Sigmoid colon (tissue), 7 donors: ENCODE results near the gene DYNC2I2. TPM values are rescaled to one million over a fixed set of nuclear protein-coding genes. Genes with fewer than 3 reads are reported as not detected.
A peak's percentile ranks its signal among the peaks of the same experiment; 100 is the strongest.

Source experiments
- DNase-seq: peaks from one replicate; pipeline ENCODE4 v3.0.0-alpha.2; 2019
- H3K27ac ChIP-seq, 4 donors: fragments of 200-600 bp; sonication (generic); one replicate each; pipeline ENCODE4 v1.5.1; 2016 to 2019; ENCODE audit warnings: mild to moderate bottlenecking in 1 of 4
- H3K27me3 ChIP-seq, 3 donors: fragments of 200-600 bp; sonication (generic); one replicate each; pipeline ENCODE4 v1.5.1; 2019; ENCODE audit warnings: mild to moderate bottlenecking in 1 of 3
- H3K36me3 ChIP-seq, 4 donors: fragments of 200-600 bp; sonication (generic); one replicate each; pipeline ENCODE4 v1.5.1; 2016 to 2019
- H3K4me1 ChIP-seq, 4 donors: fragments of 200-600 bp; sonication (generic); one replicate each; pipeline ENCODE4 v1.5.1; 2017 to 2019
- H3K4me3 ChIP-seq, 4 donors: fragments of 200-600 bp; sonication (generic); one replicate each; pipeline ENCODE4 v1.5.1; 2017 to 2019; ENCODE audit warnings: mild to moderate bottlenecking in 2 of 4, moderate library complexity in 1 of 4
- H3K9me3 ChIP-seq, 4 donors: fragments of 200-600 bp in 3 of 4; sonication (generic) in 3 of 4; one replicate each; pipeline versions ENCODE4 v1.5.1 to v1.6.1; 2013 to 2019
- CTCF ChIP-seq, 4 experiments: fragments of 450-650 bp in 3 of 4; fragments of 200-600 bp in 1 of 4; IDR thresholded peaks; one replicate each; pipeline ENCODE4 v1.5.1; 2016 to 2019; ENCODE audit warnings: antibody characterized with exemption in 4 of 4, mild to moderate bottlenecking in 3 of 4, moderate library complexity in 2 of 4
- EP300 ChIP-seq, 4 donors: sonication (generic); formaldehyde crosslinking; IDR thresholded peaks; one replicate each; pipeline ENCODE4 v1.6.1; 2017; ENCODE audit warnings: antibody characterized with exemption in 4 of 4
- POLR2A ChIP-seq, 2 donors: fragments of 450-650 bp; IDR thresholded peaks; one replicate each; pipeline ENCODE4 v1.6.1; 2016; ENCODE audit warnings: antibody characterized with exemption in 2 of 2, mild to moderate bottlenecking in 2 of 2, moderate library complexity in 2 of 2
- POLR2AphosphoS5 ChIP-seq, 4 donors: sonication (generic); formaldehyde crosslinking; IDR thresholded peaks; one replicate each; pipeline ENCODE4 v1.6.1; 2017; ENCODE audit warnings: antibody characterized with exemption in 4 of 4
- WGBS, 2 donors: extraction: QIAGEN DNeasy Blood & Tissue Kit; methylation state at CpG; one replicate each; pipeline ENCODE4 v1.1.7; 2013; 5-methylcytosine and 5-hydroxymethylcytosine counted together
- intact Hi-C: fragments of 100-400 bp; cut with DNase I; formaldehyde crosslinking; loops from one replicate; pipeline ENCODE4 v1.15.1; 2023
- polyA plus RNA-seq, 3 donors: library from polyadenylated mRNA; stranded (reverse); fragments of 200-250 nt; gene quantifications; one replicate each; pipeline ENCODE4 v1.2.3, GENCODE V29; 2013
- total RNA-seq, 4 donors: library from RNA; depleted of rRNA; stranded (reverse); fragments of >200 nt; gene quantifications; one replicate each; pipeline ENCODE4 v1.1.0, GENCODE V29; 2016
- donor health status: healthy with polysubstance abuse.
- donor health status: Bipolar disorder and iron deficiency.
- donor health status: healthy.

Gene DYNC2I2
- total and polyA plus RNA-seq, 7 donors: 21.6 to 87.4 (median 33.0) TPM

GRCh38 chr9:128689293-128689774 lies 32.7 kb upstream of the DYNC2I2 start:
- Histone ChIP-seq H3K27ac (peak overlapping the region; percentile 95 to 100 (median 98)), H3K4me1 (peaks cover 0 to 33% (median 30%) of the 10 kb centered on the region in 4 donors), H3K36me3 (peaks cover 18 to 33% (median 21%) of the 10 kb centered on the region in 4 donors), H3K4me3 (peak overlapping the region; percentile 78 to 98 (median 94)), H3K27me3 (no peaks in the 10 kb centered on the region), H3K9me3 (no peaks in the 10 kb centered on the region)
- 0 to 1% methylated on average over 80 of the region's 80 CpGs for WGBS, 2 donors
- intact Hi-C loops: loop anchor here (2.0 to 5.0 kb wide), 2 partner anchors 33 to 137 kb away; partner anchors contain the start of genes DYNC2I2 and SPTAN1
- TF ChIP-seq POLR2A (IDR thresholded peaks at IDR 0.05) (no peak), CTCF (IDR thresholded peaks at IDR 0.05) (no peak), POLR2AphosphoS5 (IDR thresholded peaks at IDR 0.05) (no peak), EP300 (IDR thresholded peaks at IDR 0.05) (no peak)
- DNase-seq: peak; percentile 78

DNA sequence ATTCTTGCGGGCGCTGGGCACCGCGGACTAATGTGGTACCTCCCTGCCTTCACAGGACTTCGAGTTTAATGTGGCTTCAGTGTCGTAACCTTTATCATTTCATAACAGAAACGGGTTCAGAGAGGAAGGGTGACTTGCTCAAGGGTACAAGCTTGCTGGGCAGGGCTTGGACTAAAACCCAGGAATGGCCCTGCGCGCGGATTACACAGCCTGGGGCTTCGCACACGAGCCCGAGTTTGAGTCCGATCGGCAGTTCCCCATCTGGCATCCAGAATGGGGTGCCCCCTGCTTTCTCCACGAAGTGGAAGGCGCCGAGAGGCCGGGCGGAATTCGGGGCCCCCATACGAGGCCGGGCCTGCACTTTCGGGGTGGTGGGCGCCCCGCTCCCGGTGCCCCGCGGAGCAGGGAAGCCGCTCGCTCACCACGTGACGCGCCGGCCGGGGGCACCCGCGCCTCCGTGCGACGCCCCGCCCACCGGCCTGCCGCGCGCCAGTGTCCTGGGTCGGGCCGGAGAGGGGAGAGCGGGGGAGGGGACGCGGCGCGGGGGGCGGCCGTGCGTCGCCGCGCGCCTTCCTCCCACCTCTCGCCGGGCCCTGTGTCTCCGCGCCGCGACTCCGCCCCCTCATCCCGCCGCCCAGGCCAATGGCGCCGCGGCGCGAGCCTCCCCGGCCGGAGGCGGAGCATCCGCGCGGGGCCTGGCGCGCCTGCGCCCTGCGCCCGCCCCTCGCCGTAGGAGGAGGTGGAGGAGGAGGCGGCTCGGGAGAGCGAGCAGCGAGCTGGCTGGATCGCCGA lies 32.0 kb upstream of the DYNC2I2 start, which contains the start of gene SET:
TSS of gene SET (plus strand) at position 722 of the 792 bp plus-strand sequence. CDS start 361 bp downstream, outside the sequence.
- peaks cover 0 to 40% (median 35%) of the 10 kb centered on the region in 4 donors for H3K4me1 ChIP-seq
- DNase-seq: peak; percentile 97
- peak within 1 kb of the TSS; percentile 95 to 100 (median 98) for H3K27ac ChIP-seq
- peaks cover 11 to 27% (median 15%) of the 10 kb centered on the region in 4 donors for H3K36me3 ChIP-seq
- intact Hi-C loops: loop anchor here (2.0 to 5.0 kb wide), 2 partner anchors 32 to 136 kb away; partner anchors contain the start of genes DYNC2I2 and SPTAN1
- no peaks in the 10 kb centered on the region for H3K9me3 ChIP-seq
- WGBS, 2 donors: 3% methylated on average over 93 of the region's 93 CpGs
- no peaks in the 10 kb centered on the region for H3K27me3 ChIP-seq
- H3K4me3 ChIP-seq: peak within 1 kb of the TSS; percentile 78 to 98 (median 94)
- TF ChIP-seq POLR2A (IDR thresholded peaks at IDR 0.05): no peak
- no peak for TF ChIP-seq CTCF (IDR thresholded peaks at IDR 0.05)
- no peak for TF ChIP-seq EP300 (IDR thresholded peaks at IDR 0.05)
- peak; percentile 95 to 98 (median 96) for TF ChIP-seq POLR2AphosphoS5 (IDR thresholded peaks at IDR 0.05)

DNA sequence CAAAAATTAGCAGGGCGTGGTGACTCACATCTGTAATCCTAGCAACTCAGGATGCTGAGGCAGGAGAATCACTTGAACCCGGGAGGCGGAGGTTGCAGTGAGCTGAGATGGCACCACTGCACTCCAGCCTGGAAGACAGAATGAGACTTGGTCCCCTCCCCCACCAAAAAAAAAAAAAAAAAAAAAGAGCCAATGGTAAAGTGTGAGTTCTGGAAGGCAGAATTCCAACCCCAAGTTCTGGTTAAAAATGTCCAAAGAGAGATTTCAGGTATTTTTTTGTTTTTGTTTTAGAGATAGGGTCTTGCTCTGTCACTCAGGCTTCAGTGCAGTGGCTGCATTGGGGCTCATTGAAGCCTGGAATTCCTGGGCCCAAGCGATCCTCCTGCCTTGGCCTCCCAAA lies 30.8 kb upstream of the DYNC2I2 start:
- Histone ChIP-seq H3K27ac (no peak overlapping the region), H3K27me3 (no peaks in the 10 kb centered on the region), H3K36me3 (peaks cover 2 to 15% (median 3%) of the 10 kb centered on the region in 4 donors), H3K4me3 (no peak overlapping the region), H3K9me3 (no peaks in the 10 kb centered on the region), H3K4me1 (peaks cover 0 to 45% (median 39%) of the 10 kb centered on the region in 4 donors)
- no peak for DNase-seq
- 92 to 96% methylated on average over 4 of the region's 4 CpGs for WGBS, 2 donors
- no peak for TF ChIP-seq POLR2AphosphoS5 (IDR thresholded peaks at IDR 0.05)
- TF ChIP-seq EP300 (IDR thresholded peaks at IDR 0.05): no peak
- no peak for TF ChIP-seq CTCF (IDR thresholded peaks at IDR 0.05)
- TF ChIP-seq POLR2A (IDR thresholded peaks at IDR 0.05): no peak
- intact Hi-C loops: loop anchor here (5.0 kb wide), 1 partner anchor 135 kb away; the partner anchor contains the start of gene SPTAN1

GRCh38 chr9:128685636-128686489 lies 29.2 kb upstream of the DYNC2I2 start:
- intact Hi-C loops: loop anchor here (5.0 kb wide), 1 partner anchor 134 kb away; the partner anchor contains the start of gene SPTAN1
- no peaks in the 10 kb centered on the region for H3K36me3 ChIP-seq
- no peak for TF ChIP-seq EP300 (IDR thresholded peaks at IDR 0.05)
- no peak for TF ChIP-seq POLR2AphosphoS5 (IDR thresholded peaks at IDR 0.05)
- H3K9me3 ChIP-seq: no peaks in the 10 kb centered on the region
- 52 to 56% methylated on average over 17 of the region's 17 CpGs for WGBS, 2 donors
- no peak for DNase-seq
- H3K4me3 ChIP-seq: no peak overlapping the region
- H3K27me3 ChIP-seq: no peaks in the 10 kb centered on the region
- peaks cover 0 to 38% (median 29%) of the 10 kb centered on the region in 4 donors for H3K4me1 ChIP-seq
- peak overlapping the region in 2 of 4 donors; percentile 18 to 35 for H3K27ac ChIP-seq
